Measurements from ENCODE around the gene PRDM12.

Gene PRDM12

DNA sequence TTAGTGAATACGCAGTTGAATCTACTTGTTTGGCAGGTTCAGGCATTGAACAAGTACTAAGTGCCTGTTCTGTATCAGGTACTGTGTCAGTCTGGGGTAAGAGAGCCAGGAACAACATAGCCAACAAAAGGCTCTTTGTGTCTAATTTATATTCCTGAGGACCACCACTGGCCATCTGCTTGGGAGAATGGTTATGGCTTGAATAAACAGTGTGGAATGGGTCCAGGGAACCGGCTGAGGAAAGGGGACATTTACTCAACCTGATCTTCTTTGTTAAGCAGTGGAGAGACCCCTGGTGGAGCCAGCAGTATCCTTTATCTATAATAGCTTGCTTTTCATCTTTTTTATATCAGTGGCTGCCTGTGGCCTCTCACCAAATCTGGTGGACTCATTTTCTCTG, 67.7 kb downstream of the PRDM12 start:
- DNase-seq = peak; percentile 81
